ENCODE measurements around the gene LYL1. TPM values are rescaled to one million over a fixed set of nuclear protein-coding genes. Genes with fewer than 3 reads are reported as not detected.

The LYL1 gene
- total RNA-seq, 2 donors from 2014 or later, result 6.9 to 17.9 TPM

GRCh38 chr19:13054626-13055212 lies 47.9 kb downstream of the LYL1 start:
- peaks cover 40% of the 10 kb centered on the region for H3K27me3 Mint-ChIP-seq
- H3K4me3 Mint-ChIP-seq, result no peak overlapping the region
- DNase-seq (no peak), ATAC-seq (no peak)
- H3K4me1 Mint-ChIP-seq, result peaks cover 6% of the 10 kb centered on the region
- H3K9me3 ChIP-seq (ENCODE audit: control insufficient read depth, low read length, poor library complexity, severe bottlenecking), result no peaks in the 10 kb centered on the region
- H3K36me3 Mint-ChIP-seq (ENCODE audit: low read depth), result peaks cover 2% of the 10 kb centered on the region
- H3K27ac Mint-ChIP-seq, result no peak overlapping the region

GRCh38 chr19:13053761-13054625 lies 48.7 kb downstream of the LYL1 start:
- H3K27me3 Mint-ChIP-seq, result peaks cover 40% of the 10 kb centered on the region
- H3K36me3 Mint-ChIP-seq (ENCODE audit: low read depth), result peaks cover 2% of the 10 kb centered on the region
- no peak overlapping the region for H3K4me3 Mint-ChIP-seq
- DNase-seq, result no peak
- peaks cover 6% of the 10 kb centered on the region for H3K4me1 Mint-ChIP-seq
- no peak for ATAC-seq
- H3K27ac Mint-ChIP-seq, result no peak overlapping the region
- H3K9me3 ChIP-seq (ENCODE audit: control insufficient read depth, low read length, poor library complexity, severe bottlenecking), result no peaks in the 10 kb centered on the region

DNA sequence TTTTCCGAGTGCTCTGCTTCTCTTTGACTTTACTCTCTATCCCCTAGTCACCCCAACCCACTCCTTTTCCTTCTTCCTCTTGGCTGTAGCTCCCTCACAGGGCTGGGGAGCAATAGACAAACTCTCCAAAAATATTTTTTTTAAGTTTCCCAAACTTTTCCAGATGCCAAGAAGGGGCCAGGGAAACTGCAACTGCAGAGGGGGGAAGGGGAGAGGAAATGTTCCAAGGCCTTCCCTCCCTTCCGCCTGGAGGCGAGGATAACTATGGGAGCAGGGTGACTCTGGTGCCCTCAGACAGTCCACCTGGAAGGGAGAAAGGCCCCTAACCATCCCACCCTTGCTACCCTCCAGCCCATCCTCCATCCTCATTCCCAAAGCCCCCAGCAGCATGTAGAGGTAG lies 49.4 kb downstream of the LYL1 start:
- no peaks in the 10 kb centered on the region for H3K9me3 ChIP-seq (ENCODE audit: control insufficient read depth, low read length, poor library complexity, severe bottlenecking)
- no peak overlapping the region for H3K4me3 Mint-ChIP-seq
- ATAC-seq, result no peak
- DNase-seq, result no peak
- peaks cover 6% of the 10 kb centered on the region for H3K4me1 Mint-ChIP-seq
- H3K27ac Mint-ChIP-seq, result no peak overlapping the region
- H3K36me3 Mint-ChIP-seq (ENCODE audit: low read depth), result peaks cover 2% of the 10 kb centered on the region
- peaks cover 41% of the 10 kb centered on the region for H3K27me3 Mint-ChIP-seq

DNA sequence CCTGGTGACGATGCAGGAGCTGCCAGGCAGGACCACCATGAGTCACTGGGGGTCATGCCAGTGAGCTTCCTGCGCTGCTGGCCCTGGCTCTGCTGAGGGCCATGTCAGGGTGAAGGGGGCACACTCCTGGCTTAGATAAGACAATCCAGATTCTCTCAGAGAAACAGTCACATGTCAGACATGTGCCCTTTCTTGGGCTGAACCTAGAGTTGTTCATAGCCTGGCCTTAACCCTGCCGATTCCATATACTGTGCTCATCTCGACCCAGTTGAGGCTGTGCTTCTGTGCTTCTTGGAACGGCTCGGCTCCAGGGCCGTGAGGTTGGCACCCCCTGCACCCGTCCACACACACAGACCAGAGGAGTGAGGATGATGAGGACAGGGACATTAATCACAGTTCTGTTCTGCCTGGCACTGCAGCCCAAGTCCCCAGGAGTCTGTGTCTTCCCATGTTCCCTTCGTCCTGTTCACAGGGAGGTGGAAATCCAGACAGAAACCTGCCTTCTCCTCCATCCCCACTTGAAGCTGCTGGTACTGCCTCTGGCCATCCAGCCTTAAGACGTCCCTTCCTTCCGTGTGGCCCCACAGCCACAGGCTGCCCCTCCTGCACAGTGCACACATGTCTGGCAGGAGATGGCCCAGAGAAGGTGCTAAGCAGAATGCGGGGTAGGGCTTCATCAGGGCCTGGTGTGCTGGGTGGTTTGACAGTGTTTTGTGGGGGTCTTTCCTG lies 50.0 kb downstream of the LYL1 start:
- H3K27me3 Mint-ChIP-seq, result peaks cover 47% of the 10 kb centered on the region

GRCh38 chr19:13051557-13052165 lies 51.0 kb downstream of the LYL1 start:
- Mint-ChIP-seq H3K27me3 (peaks cover 54% of the 10 kb centered on the region), H3K4me1 (peaks cover 8% of the 10 kb centered on the region), H3K4me3 (peak overlapping the region; percentile 53), H3K27ac (no peak overlapping the region), H3K36me3 (ENCODE audit: low read depth) (peaks cover 2% of the 10 kb centered on the region)
- ATAC-seq (no peak), DNase-seq (no peak)
- no peaks in the 10 kb centered on the region for H3K9me3 ChIP-seq (ENCODE audit: control insufficient read depth, low read length, poor library complexity, severe bottlenecking)

More for the DNA sequence above, 50.0 kb downstream of the LYL1 start:
- H3K4me3 Mint-ChIP-seq, result no peak overlapping the region
- peaks cover 8% of the 10 kb centered on the region for H3K4me1 Mint-ChIP-seq
- no peak overlapping the region for H3K27ac Mint-ChIP-seq
- H3K36me3 Mint-ChIP-seq (ENCODE audit: low read depth), result peaks cover 2% of the 10 kb centered on the region
- DNase-seq (no peak), ATAC-seq (no peak)
- no peaks in the 10 kb centered on the region for H3K9me3 ChIP-seq (ENCODE audit: control insufficient read depth, low read length, poor library complexity, severe bottlenecking)

GRCh38 chr19:13050274-13050673 lies 52.4 kb downstream of the LYL1 start:
- ATAC-seq, result no peak
- H3K4me3 Mint-ChIP-seq, result no peak overlapping the region

More at GRCh38 chr19:13050274-13050673, 52.4 kb downstream of the LYL1 start:
- Mint-ChIP-seq H3K27ac (no peak overlapping the region), H3K36me3 (ENCODE audit: low read depth) (peaks cover 2% of the 10 kb centered on the region), H3K27me3 (peaks cover 55% of the 10 kb centered on the region), H3K4me1 (peaks cover 8% of the 10 kb centered on the region)
- DNase-seq, result no peak
- H3K9me3 ChIP-seq (ENCODE audit: control insufficient read depth, low read length, poor library complexity, severe bottlenecking), result no peaks in the 10 kb centered on the region

Other genes with a start within 250 kb of the LYL1 start
- 10 to 100 TPM; 17.8 to 19.8 TPM for gene DNASE2, start 221.4 kb downstream of the LYL1 start, total RNA-seq
- gene KLF1, start 215.7 kb downstream of the LYL1 start, total RNA-seq, result not detected
- 10 to 100 TPM; 34.0 to 36.2 TPM for gene GCDH, start 211.7 kb downstream of the LYL1 start, total RNA-seq
- under 1 TPM; 0.52 to 0.86 TPM for gene SYCE2, start 183.6 kb downstream of the LYL1 start, total RNA-seq
- 10 to 100 TPM; 23.2 to 28.3 TPM for gene FARSA, start 169.1 kb downstream of the LYL1 start, total RNA-seq
- gene CALR, start 164.2 kb downstream of the LYL1 start, total RNA-seq, result 100 to 1,000 TPM; 418 to 472 TPM
- gene RAD23A, start 157.0 kb downstream of the LYL1 start, total RNA-seq, result 10 to 100 TPM; 74.1 to 82.1 TPM
- gene GADD45GIP1, start 145.6 kb downstream of the LYL1 start, total RNA-seq, result 1 to 10 TPM; 6.9 to 8.3 TPM
- not detected for gene DAND5, start 133.3 kb downstream of the LYL1 start, total RNA-seq
- gene NFIX, start 107.4 kb downstream of the LYL1 start, total RNA-seq, result under 1 TPM; 0.75 to 0.86 TPM
- 10 to 100 TPM; 60.3 to 72.3 TPM for gene TRMT1, start 13.9 kb upstream of the LYL1 start, total RNA-seq
- gene NACC1, start 15.4 kb upstream of the LYL1 start, total RNA-seq, result 10 to 100 TPM; 23.1 to 26.4 TPM
- gene STX10, start 47.5 kb upstream of the LYL1 start, total RNA-seq, result 10 to 100 TPM; 33.5 TPM
- gene IER2, start 47.6 kb upstream of the LYL1 start, total RNA-seq, result 100 to 1,000 TPM; 376 to 523 TPM